ENCODE measurements around the gene CFP.
"Not testable (repeated sequence)": the region's sequence is repeated elsewhere in the genome, so short reads cannot be mapped to it uniquely, and the experiment has no call there.

Gene CFP

DNA sequence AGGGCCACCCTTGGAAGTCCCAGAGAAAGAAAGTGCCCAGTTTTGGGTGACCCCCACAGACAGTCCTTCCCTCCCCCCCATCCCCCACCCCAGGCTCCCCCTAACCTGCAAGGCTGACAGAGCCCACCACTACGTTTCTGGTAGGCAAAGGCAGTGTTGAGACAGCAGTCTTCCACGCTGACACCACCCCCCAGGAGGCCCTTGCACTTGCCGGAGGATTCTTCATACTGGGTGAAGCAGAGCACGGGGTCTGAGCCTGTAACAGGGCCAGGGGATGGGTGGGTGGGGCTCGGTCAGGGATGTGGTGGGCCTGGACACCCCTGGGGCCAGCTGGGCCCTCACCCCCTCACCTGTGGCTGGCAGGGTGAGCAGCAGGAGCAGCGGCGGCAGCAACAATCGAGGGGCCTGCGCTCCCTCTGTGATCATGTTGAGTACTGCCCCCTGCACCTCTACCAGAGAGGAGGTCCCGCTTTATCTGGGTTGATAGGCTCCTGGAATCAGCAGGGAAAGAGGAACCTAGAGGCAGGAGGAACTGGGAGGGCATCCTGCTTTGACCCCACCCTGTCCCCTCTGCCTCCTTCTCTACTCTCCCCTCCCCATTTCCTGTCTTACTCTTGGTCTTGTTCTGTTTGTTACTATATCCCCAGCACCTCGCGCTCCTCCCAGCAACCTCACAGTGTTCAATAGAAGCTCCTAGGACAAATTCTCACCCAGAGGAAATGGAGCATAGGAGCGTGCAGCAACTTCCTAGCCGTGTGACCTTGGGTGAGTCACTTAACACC is at the start of gene CFP:
Gene CFP, minus strand, starts transcription at position 512 of the 782 bp plus-strand sequence. Its CDS starts 86 bp downstream, at position 426.
- ATAC-seq (ENCODE audit: low read depth) (no peak), DNase-seq (ENCODE audit: low spot score in 2 of 2) (no peak)
- no peak within 1 kb of the TSS for H3K27ac Mint-ChIP-seq
- H3K27me3 Mint-ChIP-seq: peaks cover 5% of the 10 kb centered on the region
- H3K9me3 Mint-ChIP-seq: no peaks in the 10 kb centered on the region
- no peak within 1 kb of the TSS for H3K4me3 Mint-ChIP-seq
- H3K4me1 Mint-ChIP-seq: peaks cover 7% of the 10 kb centered on the region
- H3K36me3 Mint-ChIP-seq: peaks cover 2% of the 10 kb centered on the region

DNA sequence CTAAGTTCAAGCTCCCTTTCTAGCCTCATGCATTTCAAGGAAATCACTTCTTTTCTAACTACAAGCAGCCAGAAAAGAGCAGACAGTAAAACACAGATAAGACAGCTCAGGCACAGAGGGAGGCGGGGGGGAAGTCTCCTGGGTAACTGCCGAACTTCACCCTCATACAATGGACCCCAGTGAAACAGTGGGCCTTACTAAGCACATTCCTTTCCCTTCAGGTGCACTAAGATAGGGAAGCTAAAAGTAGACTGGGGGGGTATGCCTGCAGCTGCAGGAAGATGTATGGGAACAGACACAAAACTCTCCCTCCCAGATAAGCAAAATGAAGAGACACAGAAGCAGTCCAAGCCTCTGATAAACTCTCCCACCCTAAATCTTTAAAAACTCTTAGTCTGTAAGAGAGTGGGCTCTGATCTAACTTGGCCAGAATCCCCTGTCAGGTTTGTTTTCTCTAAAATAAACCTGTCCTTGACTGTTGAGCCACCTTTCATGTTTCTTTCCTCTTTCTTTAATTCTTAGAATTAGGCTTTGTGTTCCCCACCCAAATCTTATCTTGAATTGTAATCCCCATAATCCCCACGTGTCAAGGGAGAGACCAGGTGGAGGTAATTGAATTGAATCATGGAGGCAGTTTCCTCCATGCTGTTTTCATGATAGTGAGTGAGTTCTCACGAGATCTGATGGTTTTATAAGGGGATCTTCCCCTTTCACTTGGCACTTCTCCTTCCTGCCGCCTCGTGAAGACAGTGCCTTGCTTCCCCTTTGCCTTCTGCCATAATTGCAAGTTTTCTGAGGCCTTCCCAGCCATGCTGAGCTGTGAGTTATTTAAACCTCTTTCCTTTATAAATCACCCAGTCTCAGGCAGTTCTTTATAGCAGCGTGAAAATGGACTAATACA is 46.5 kb upstream of the CFP start:
- ATAC-seq (ENCODE audit: low read depth); H3K36me3 Mint-ChIP-seq; H3K27ac Mint-ChIP-seq; H3K9me3 Mint-ChIP-seq; H3K4me1 Mint-ChIP-seq; H3K4me3 Mint-ChIP-seq; H3K27me3 Mint-ChIP-seq; DNase-seq (ENCODE audit: low spot score in 2 of 2): not testable (repeated sequence)

DNA sequence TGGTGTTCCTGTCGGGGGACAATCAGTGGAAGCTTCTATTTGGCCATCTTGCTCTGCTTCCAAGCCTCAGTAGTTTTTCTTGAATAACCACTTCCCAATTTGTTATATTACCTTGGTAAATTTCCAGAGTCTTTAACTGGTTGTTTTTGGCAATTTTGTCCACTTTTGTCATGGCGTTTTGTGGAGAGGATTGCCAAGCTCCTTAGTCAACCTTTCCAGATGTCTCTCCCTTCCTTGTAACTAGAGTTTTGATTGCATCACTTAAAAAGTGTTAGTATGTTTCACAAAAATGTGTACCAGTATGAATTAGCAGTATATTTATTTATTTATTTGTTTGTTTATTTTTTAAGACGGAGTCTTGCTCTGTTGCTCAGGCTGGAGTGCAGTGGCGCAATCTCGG is 45.0 kb upstream of the CFP start:
- DNase-seq (ENCODE audit: low spot score in 2 of 2): no peak
- Mint-ChIP-seq H3K36me3 (no peaks in the 10 kb centered on the region), H3K27me3 (peaks cover 5% of the 10 kb centered on the region), H3K9me3 (peaks cover 2% of the 10 kb centered on the region), H3K4me1 (peaks cover 4% of the 10 kb centered on the region), H3K27ac (no peak overlapping the region), H3K4me3 (no peak overlapping the region)
- ATAC-seq (ENCODE audit: low read depth): no peak

DNA sequence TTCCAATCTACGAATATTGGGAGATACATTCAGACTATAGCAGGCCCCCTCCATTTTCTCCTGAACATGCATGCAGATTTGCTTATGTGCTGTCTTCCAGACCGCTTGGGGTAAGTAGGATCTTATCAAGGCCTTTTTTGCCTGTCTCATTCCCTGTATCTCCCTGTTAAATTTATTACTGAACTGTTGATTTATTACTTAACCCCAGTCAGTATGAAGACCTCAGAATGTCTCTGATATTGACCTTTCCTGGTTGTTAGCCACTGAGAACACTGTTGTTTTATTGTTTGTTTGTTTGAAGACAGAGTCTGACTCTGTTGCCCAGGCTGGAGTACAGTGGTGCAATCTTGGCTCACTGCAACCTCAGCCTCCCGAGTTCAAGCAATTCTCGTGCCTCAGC is 36.1 kb upstream of the CFP start:
- not testable (repeated sequence) for DNase-seq (ENCODE audit: low spot score in 2 of 2); H3K4me3 Mint-ChIP-seq; H3K9me3 Mint-ChIP-seq; H3K27me3 Mint-ChIP-seq; ATAC-seq (ENCODE audit: low read depth); H3K36me3 Mint-ChIP-seq; H3K27ac Mint-ChIP-seq; H3K4me1 Mint-ChIP-seq

DNA sequence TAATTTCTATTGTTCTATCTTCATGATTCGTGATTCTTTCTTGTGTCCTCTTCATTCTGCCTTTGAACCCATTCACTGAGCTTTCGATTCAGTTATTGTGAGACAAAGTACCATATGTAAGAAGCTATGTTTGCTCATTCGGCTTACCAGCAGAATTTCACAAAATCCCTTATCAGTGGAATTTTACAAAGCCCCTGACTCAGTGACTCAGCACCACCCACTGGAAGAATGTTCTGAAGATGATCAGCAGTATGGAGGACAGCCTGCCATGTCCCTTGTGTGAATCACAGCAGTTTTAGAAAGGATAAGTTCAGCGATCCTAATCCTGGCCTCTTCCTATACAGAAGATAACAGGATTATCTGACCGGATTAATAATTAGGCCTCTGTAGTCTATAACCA is 35.0 kb upstream of the CFP start:
- Mint-ChIP-seq H3K36me3 (peaks cover 1% of the 10 kb centered on the region), H3K27me3 (no peaks in the 10 kb centered on the region), H3K4me1 (peaks cover 2% of the 10 kb centered on the region), H3K4me3 (no peak overlapping the region), H3K9me3 (no peaks in the 10 kb centered on the region), H3K27ac (no peak overlapping the region)
- DNase-seq (ENCODE audit: low spot score in 2 of 2) (no peak), ATAC-seq (ENCODE audit: low read depth) (no peak)

DNA sequence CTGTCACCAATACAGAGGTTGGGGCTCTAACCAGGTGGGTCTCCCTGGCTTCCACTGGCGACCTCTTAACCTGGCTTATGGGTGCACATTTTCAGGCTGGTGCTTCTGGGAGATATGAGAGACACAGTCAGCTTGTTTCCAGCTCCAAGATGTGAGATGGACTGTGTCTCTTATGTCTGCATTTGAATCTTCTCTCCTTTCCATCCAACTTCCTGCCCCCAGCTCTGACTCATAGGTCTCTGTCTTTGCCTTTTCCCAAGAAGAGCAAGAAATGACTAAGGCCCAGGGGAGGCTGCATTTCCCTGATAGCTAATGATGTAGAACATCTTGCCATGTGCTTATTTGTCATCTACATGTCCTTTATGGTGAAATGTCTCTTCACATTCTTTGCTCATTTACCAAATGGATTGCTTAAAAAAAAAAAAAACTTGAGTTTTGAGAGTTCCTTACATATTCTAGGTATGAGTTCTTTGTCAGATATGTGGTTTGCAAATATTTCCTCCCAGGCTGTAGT is 32.5 kb upstream of the CFP start:
- Mint-ChIP-seq H3K36me3 (no peaks in the 10 kb centered on the region), H3K27ac (no peak overlapping the region), H3K27me3 (no peaks in the 10 kb centered on the region), H3K4me3 (no peak overlapping the region), H3K9me3 (no peaks in the 10 kb centered on the region), H3K4me1 (peaks cover 7% of the 10 kb centered on the region)
- no peak for ATAC-seq (ENCODE audit: low read depth)
- DNase-seq (ENCODE audit: low spot score in 2 of 2): no peak

DNA sequence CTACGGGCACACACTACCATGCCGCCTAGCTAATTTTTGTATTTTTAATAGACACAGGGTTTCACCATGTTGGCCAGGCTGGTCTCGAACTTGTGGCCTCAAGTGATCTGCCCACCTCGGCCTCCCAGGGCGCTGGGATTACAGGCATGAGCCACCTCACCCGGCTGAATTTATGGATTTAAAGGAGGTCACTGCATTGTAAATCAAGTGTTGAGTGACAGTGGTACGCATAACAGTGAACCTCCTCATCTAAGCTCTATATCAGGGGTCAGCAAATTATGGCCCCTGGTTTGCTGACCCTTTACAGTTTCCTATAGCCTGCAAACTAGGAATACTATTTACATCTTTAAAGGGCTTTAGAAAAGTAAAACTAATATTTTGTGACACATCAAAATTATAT is 31.8 kb upstream of the CFP start:
- H3K36me3 Mint-ChIP-seq: peaks cover under 1% of the 10 kb centered on the region
- DNase-seq (ENCODE audit: low spot score in 2 of 2): no peak
- H3K27me3 Mint-ChIP-seq: no peaks in the 10 kb centered on the region
- ATAC-seq (ENCODE audit: low read depth): no peak
- H3K4me1 Mint-ChIP-seq: peaks cover 7% of the 10 kb centered on the region
- H3K27ac Mint-ChIP-seq: no peak overlapping the region
- no peak overlapping the region for H3K4me3 Mint-ChIP-seq
- no peaks in the 10 kb centered on the region for H3K9me3 Mint-ChIP-seq

DNA sequence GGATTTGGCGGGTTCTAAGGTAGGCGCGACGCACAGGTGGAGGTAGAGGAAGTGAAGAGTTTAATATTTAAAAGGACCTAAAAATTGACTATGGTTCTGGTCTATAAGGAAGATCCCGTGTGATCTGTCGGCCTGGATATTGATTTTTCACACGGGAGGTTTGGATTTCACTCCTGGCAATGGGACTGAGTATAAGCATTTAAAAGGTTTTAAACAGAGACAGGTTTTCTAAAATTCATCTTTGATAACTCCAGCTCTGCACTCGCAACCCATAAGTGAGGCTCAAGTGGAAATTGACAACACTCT is 29.6 kb upstream of the CFP start:
- H3K4me3 Mint-ChIP-seq: peak overlapping the region; percentile 86
- peak overlapping the region; percentile 97 for H3K27ac Mint-ChIP-seq
- DNase-seq (ENCODE audit: low spot score in 2 of 2) (no peak), ATAC-seq (ENCODE audit: low read depth) (no peak)
- H3K9me3 Mint-ChIP-seq: no peaks in the 10 kb centered on the region
- H3K27me3 Mint-ChIP-seq: no peaks in the 10 kb centered on the region
- H3K36me3 Mint-ChIP-seq: peaks cover 4% of the 10 kb centered on the region
- peaks cover 7% of the 10 kb centered on the region for H3K4me1 Mint-ChIP-seq

DNA sequence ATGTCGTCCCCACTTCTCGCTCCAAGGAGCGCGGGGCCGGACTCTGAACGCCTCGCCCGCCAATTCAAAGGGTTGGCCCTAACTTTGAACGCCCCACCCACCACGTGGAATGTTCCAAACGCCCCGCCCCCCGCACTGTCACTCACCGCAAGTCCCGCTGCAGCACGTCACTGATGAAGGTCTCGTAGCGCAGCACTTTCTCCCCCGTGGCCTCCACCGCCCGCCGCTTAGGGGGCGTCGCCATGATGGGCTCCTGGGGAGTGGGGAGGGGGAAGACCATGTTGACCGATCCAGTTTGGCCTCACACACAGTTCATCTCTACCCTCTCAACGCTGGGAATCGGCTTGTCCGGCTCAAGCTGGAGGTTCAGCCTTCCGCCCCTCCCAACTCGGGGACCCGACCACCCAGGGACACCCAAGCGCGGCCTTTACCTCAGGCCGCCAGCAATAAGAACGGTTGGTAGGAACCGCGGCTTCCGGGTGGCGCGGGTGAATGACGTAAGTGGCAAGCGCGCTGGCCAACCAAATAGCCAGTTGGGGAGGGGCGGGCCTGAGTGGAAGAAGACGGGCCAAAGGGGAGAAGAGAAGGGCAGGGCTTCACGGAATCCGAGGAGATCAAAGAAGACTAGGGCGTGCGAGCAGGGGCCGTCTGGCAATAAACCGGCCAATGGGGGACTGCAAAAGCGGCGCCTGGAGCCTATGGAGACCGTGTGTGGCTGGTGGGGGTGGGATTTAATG is 29.1 kb upstream of the CFP start, which contains the start of gene UXT:
Gene UXT, minus strand, starts transcription at position 497 of the 737 bp plus-strand sequence. Its CDS starts 253 bp downstream, at position 244.
- ATAC-seq (ENCODE audit: low read depth) (peak; percentile 77), DNase-seq (ENCODE audit: low spot score in 2 of 2) (peak; percentile 82 to 87)
- H3K27ac Mint-ChIP-seq: peak within 1 kb of the TSS; percentile 97
- peak within 1 kb of the TSS; percentile 86 for H3K4me3 Mint-ChIP-seq
- no peaks in the 10 kb centered on the region for H3K27me3 Mint-ChIP-seq
- H3K9me3 Mint-ChIP-seq: no peaks in the 10 kb centered on the region
- H3K4me1 Mint-ChIP-seq: peaks cover 7% of the 10 kb centered on the region
- H3K36me3 Mint-ChIP-seq: peaks cover 4% of the 10 kb centered on the region

DNA sequence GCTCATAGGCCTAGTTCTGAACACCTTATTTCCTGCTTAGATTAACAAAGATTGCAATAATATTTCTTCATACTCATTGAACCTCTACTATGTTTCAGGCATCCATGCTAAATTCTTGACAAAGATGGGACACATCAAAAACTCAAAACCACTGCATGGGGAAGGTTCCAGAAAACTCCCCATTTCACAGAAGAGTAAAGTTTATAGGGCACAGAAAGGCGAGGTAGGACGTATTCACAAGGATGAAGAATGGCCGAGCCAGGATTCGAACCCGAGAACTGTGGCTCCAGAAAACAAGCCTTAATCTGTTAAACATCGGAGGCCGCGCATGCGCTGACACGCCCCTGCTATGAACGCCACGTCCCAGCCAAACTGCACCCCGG is 28.6 kb upstream of the CFP start:
- no peak for DNase-seq (ENCODE audit: low spot score in 2 of 2)
- H3K27ac Mint-ChIP-seq: peak overlapping the region; percentile 97
- no peak for ATAC-seq (ENCODE audit: low read depth)
- H3K27me3 Mint-ChIP-seq: no peaks in the 10 kb centered on the region
- H3K9me3 Mint-ChIP-seq: no peaks in the 10 kb centered on the region
- H3K4me3 Mint-ChIP-seq: peak overlapping the region; percentile 86
- peaks cover 10% of the 10 kb centered on the region for H3K4me1 Mint-ChIP-seq
- H3K36me3 Mint-ChIP-seq: peaks cover 9% of the 10 kb centered on the region

DNA sequence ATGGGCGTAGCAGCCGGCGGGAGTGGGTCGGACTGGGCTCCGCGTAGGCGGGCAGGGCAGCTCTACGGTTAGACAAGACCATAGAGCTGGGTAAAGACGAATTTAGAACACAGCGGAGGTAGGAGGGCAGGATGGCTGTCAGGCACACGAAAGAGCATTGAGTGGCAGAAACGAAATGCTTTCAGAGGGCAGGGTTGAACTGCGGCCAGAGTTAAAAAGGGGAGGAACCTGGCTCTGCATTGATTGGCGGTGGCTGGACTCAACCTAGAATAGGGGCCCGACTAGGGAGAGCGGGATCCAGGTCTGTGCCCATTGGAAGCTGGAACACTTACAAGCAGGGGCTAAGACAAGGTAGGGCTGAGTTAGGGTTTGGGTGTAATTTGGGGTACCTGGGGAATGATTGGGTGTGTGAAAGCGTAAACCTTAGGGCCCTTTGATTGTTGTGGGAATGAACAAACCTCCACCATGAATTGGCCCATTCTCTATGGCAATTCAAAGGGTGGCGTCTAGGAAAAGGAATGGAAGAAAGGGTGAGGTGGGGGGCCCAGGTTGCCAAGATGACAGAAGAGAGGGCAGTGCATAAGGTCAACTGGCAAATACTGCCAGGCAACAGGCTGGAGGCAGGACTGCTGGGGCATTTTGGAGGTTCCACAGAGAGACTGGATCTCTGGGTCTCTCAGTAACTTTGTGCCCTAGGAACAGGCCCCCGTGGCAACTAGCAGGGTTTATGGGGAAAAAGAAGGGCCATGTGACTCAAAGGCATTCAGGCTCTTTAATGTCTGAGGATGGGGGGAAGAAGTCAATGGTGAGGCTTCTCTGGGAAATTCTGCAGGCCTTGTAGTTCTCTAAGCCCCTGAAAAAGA is 21.5 kb upstream of the CFP start:
- no peaks in the 10 kb centered on the region for H3K9me3 Mint-ChIP-seq
- H3K4me1 Mint-ChIP-seq: peaks cover 19% of the 10 kb centered on the region
- H3K27me3 Mint-ChIP-seq: no peaks in the 10 kb centered on the region
- DNase-seq (ENCODE audit: low spot score in 2 of 2): no peak
- H3K4me3 Mint-ChIP-seq: peak overlapping the region; percentile 90
- peaks cover 12% of the 10 kb centered on the region for H3K36me3 Mint-ChIP-seq
- ATAC-seq (ENCODE audit: low read depth): no peak
- peak overlapping the region; percentile 89 for H3K27ac Mint-ChIP-seq

DNA sequence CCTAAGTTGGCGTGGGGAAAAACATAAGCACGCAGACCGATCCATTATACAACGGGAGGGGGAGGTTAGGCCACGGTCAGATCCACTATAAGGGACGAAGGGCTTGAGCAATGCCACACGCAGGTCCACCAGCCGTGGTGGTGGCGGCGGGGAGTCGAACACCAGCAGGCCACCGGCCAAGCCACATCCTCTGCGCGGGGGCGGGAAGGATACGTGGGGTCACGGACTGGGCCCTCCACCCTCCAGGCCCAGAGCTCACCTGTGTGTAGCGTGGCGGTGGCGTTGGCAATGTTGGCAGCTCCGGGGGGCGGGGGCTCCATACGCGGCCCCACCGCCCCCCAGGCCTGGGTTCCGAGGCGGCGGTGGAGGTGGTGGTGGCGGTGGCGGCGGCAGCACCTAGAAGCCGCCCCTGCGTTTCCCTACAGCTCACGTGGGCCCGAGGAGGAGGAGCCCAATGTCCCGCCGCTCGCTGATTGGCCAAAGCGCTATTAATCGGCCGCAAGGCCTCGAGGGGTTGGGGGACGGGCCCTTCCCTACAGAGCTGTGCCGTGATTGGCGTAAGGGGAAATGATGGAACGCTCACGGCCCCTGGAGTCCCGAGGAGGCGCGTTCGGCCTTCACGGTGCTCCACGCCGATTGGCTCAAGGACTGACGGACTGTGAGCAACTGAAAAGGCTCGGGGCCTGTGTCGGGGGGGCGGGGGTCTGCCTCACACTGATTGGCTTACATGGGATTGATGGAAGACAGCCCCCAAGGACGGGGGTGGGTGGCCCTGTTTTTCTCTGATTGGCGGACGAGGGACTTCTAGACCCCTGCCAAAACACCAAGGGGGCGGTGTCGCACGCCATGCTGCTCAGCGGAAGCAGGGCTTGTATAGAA is 20.7 kb upstream of the CFP start, which contains the start of gene ELK1:
Gene ELK1, minus strand, starts transcription at position 400 of the 879 bp plus-strand sequence. CDS start 9,122 bp downstream, outside the sequence.
- Mint-ChIP-seq H3K9me3 (no peaks in the 10 kb centered on the region), H3K4me3 (peak within 1 kb of the TSS; percentile 90), H3K4me1 (peaks cover 19% of the 10 kb centered on the region), H3K36me3 (peaks cover 11% of the 10 kb centered on the region), H3K27me3 (no peaks in the 10 kb centered on the region), H3K27ac (peak within 1 kb of the TSS; percentile 89)
- DNase-seq (ENCODE audit: low spot score in 2 of 2) (peak; percentile 65 to 80), ATAC-seq (ENCODE audit: low read depth) (peak; percentile 85)
